K562 (cell line): Measurements from ENCODE around the gene DNAJC11. TPM values are rescaled to one million over a fixed set of nuclear protein-coding genes. Genes with fewer than 3 reads are reported as not detected.

Experiments
- CAMTA2 ChIP-seq: fragments of 250-450 bp; sonication (Bioruptor Pico); conservative IDR thresholded peaks from 2 replicates; pipeline ENCODE4 v1.5.1; 2022
- CHD1 ChIP-seq: fragments of 200-600 bp; sonication (generic); IDR thresholded peaks from one replicate; pipeline ENCODE4 v1.6.1; 2012; ENCODE audit warnings: mild to moderate bottlenecking, moderate library complexity, low read length, inconsistent platforms
- COPS2 ChIP-seq: fragments of 450-650 bp; conservative IDR thresholded peaks from 2 replicates; pipeline ENCODE4 v1.6.1; 2016; ENCODE audit warnings: mild to moderate bottlenecking, moderate library complexity
- E2F5 ChIP-seq: sonication (generic); formaldehyde crosslinking; IDR thresholded peaks from 2 replicates; pipeline ENCODE4 v1.8.0; 2022; ENCODE audit warnings: mild to moderate bottlenecking, missing genetic modification reagents
- ESRRA ChIP-seq: fragments of 450-650 bp; IDR thresholded peaks from 2 replicates; pipeline ENCODE4 v1.6.1; 2014; ENCODE audit warnings: low read depth, mild to moderate bottlenecking, moderate library complexity, borderline replicate concordance
- MAFF ChIP-seq: IDR thresholded peaks from 2 replicates; pipeline ENCODE4 v1.6.1; 2012; ENCODE audit warnings: low read length, improper control_type of control experiment
- NCOA1 ChIP-seq: fragments of 450-650 bp; IDR thresholded peaks from 2 replicates; pipeline ENCODE4 v1.6.1; 2016; ENCODE audit warnings: low read depth
- NCOA2 ChIP-seq, 2 experiments: fragments of 450-650 bp; IDR thresholded peaks; 2 replicates each; pipeline ENCODE4 v1.6.1; 2018; ENCODE audit warnings: mild to moderate bottlenecking in 2 of 2, moderate library complexity in 1 of 2; ENCODE audit not compliant: partially characterized antibody in 2 of 2
- NR4A1 ChIP-seq, 2 experiments: fragments of 250-450 bp in 1 of 2; fragments of 450-650 bp in 1 of 2; sonication (Bioruptor Pico) in 1 of 2; IDR thresholded peaks; 2 replicates each; pipeline versions ENCODE4 v1.4.0 to v1.6.1; 2016 to 2020; ENCODE audit warnings: mild to moderate bottlenecking in 2 of 2, missing compliant biosample characterization in 1 of 2, missing genetic modification characterization in 1 of 2, moderate library complexity in 1 of 2
- PTRF ChIP-seq: fragments of 450-650 bp; IDR thresholded peaks from 2 replicates; pipeline ENCODE4 v1.6.1; 2016; ENCODE audit warnings: mild to moderate bottlenecking, missing genetic modification characterization, missing compliant biosample characterization
- RB1 ChIP-seq: fragments of 450-650 bp; IDR thresholded peaks from 2 replicates; pipeline ENCODE4 v1.6.1; 2017; ENCODE audit warnings: low read depth, mild to moderate bottlenecking
- RFX5 ChIP-seq: IDR thresholded peaks from 2 replicates; pipeline ENCODE4 v1.6.1; 2011; ENCODE audit warnings: low read depth, mild to moderate bottlenecking, improper control_type of control experiment, low read length
- SAFB ChIP-seq: fragments of 200-400 bp; formaldehyde crosslinking; IDR thresholded peaks from 2 replicates; pipeline ENCODE4 v1.6.1; 2017; ENCODE audit warnings: low read depth, low read length, borderline replicate concordance
- SMAD1 ChIP-seq: fragments of 150-350 bp; IDR thresholded peaks from 2 replicates; pipeline ENCODE4 v1.6.1; 2014; ENCODE audit warnings: low read length, low read depth; ENCODE audit not compliant: partially characterized antibody
- SREBF2 ChIP-seq: sonication (generic); formaldehyde crosslinking; IDR thresholded peaks from 2 replicates; pipeline ENCODE4 v1.4.0; 2020; ENCODE audit warnings: mild to moderate bottlenecking, missing genetic modification reagents
- TRIM28 ChIP-seq: fragments of 450-650 bp; IDR thresholded peaks from 2 replicates; pipeline ENCODE4 v1.6.1; 2017
- USF1 ChIP-seq: sonication (generic); formaldehyde crosslinking; IDR thresholded peaks from 2 replicates; pipeline ENCODE4 v1.9.0; 2022; ENCODE audit warnings: mild to moderate bottlenecking, missing genetic modification reagents
- ZBTB1 ChIP-seq: sonication (generic); formaldehyde crosslinking; IDR thresholded peaks from 2 replicates; pipeline ENCODE4 v1.8.1; 2023; ENCODE audit warnings: missing genetic modification reagents, low read depth, mild to moderate bottlenecking, borderline replicate concordance
- ZNF175 ChIP-seq: fragments of 200-800 bp; sonication (Bioruptor generic); IDR thresholded peaks from 2 replicates; pipeline ENCODE4 v1.6.1; 2016; ENCODE audit warnings: low read depth, mild to moderate bottlenecking, missing genetic modification characterization, missing compliant biosample characterization
- ZNF584 ChIP-seq: fragments of 200-800 bp; sonication (Bioruptor generic); IDR thresholded peaks from 2 replicates; pipeline ENCODE4 v1.6.1; 2016; ENCODE audit warnings: low read depth, mild to moderate bottlenecking, missing genetic modification characterization, missing compliant biosample characterization
- ZNF780A ChIP-seq: fragments of 250-450 bp; sonication (Bioruptor Pico); IDR thresholded peaks from 2 replicates; pipeline ENCODE4 v1.5.0; 2021; ENCODE audit warnings: mild to moderate bottlenecking
- polyA plus RNA-seq, 8 experiments: library from polyadenylated mRNA; depleted of rRNA in 4 of 8; stranded (reverse) in 5 of 8; unstranded in 3 of 8; fragments of >200 nt; fragmentation: Nextera tagmentation in 2 of 8; fragmentation: Illumina TruSeq in 1 of 8; extraction: Ambion mirVana in 2 of 8; extraction: Trizol in 1 of 8; gene quantifications; 2 replicates each; pipeline versions ENCODE4 v1.2.1 to v1.2.3, GENCODE V29; 2011 to 2014; ENCODE audit warnings: inconsistent platforms in 1 of 8, missing spikeins in 1 of 8
- total RNA-seq, 7 experiments: library from RNA; depleted of rRNA in 6 of 7; stranded (reverse); fragments of >200 nt in 6 of 7; fragmentation: Illumina TruSeq in 2 of 7; extraction: Trizol in 2 of 7; gene quantifications; 2 replicates each; pipeline versions ENCODE4 v1.2.1 to v1.2.3, GENCODE V29; 2011 to 2021; ENCODE audit warnings: low replicate concordance in 1 of 7
- TF ChIP-seq, protein P1 (sequence below): sonication (generic); formaldehyde crosslinking; IDR thresholded peaks from 2 replicates; pipeline ENCODE4 v1.4.0; 2020; ENCODE audit warnings: mild to moderate bottlenecking, missing genetic modification reagents

Gene DNAJC11
- total and polyA plus RNA-seq, 9 of the 15 experiments (the other 6 are each of a cell fraction or from before 2014, with no cell fraction given) = 14.1 to 123 (median 76.6) TPM

DNA sequence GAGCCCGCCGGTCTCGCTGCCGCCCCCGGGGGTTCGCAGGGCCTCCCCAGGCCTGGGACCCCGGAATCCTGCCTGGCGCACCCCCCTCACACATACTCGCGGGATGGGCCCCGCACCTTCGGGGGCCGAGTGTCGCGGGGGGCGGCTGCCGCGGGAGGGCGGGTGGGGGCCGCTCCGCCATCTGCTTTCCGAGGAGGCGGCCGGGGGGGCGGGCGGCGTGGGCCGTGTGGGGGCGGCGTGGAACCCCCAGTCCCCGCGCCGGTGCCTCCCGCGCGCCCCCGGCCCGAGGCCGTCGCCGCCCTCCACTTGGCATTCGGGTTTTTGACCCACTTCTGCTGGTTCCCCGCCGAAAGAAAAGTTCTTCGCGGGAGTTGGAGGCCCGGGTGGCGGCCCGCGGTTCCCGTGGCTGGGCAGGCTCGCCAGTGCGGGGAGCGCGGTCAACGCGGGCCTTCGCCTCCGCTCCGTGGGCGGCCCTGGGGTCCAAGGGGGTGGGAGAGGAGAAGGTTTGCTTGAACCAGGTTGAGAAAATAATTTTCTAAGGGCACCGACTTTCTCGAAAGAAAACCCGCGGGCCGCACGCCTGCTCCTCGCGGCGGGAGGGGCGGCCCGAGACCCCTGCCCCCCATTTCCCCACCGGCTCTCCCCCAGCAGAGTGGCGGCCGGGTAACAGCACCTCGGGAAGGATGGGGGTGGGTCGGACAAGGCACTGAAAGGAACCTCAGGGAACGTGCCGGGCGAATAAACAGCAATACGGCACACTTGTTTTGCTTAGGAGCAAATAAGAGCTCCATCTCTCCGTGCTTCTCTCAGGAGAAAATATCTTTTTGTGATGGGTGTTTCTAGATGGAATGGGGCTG is 86.5 kb downstream of the DNAJC11 start (continued):
- TF ChIP-seq SMAD1 (no peak), RFX5 (no peak), COPS2 (no peak), NCOA1 (no peak), ZNF584 (CRISPR knock-in tag) (no peak), NR4A1 (CRISPR knock-in tag; IDR thresholded peaks at IDR 0.05) (no peak), NR4A1 (tag; IDR thresholded peaks at IDR 0.05) (no peak), CAMTA2 (no peak), ESRRA (no peak), SREBF2 (CRISPR knock-in tag) (no peak), PTRF (tag) (no peak), ZBTB1 (CRISPR knock-in tag) (peak; percentile 70), MAFF (no peak), RB1 (0 out of 2 replicates have a peak, but pooled peaks have one; percentile 26), USF1 (CRISPR knock-in tag) (no peak), NCOA2 (IDR thresholded peaks at IDR 0.05; ENCODE audit: partially characterized antibody in 2 of 2) (no peak), ZNF175 (CRISPR knock-in tag) (no peak), ZNF780A (CRISPR knock-in tag) (no peak), CHD1 (peak; percentile 62), TRIM28 (no peak), SAFB (peak; percentile 50; the same call in 1 of the 2 replicates), E2F5 (CRISPR knock-in tag) (no peak)
- TF ChIP-seq, protein P1, sequence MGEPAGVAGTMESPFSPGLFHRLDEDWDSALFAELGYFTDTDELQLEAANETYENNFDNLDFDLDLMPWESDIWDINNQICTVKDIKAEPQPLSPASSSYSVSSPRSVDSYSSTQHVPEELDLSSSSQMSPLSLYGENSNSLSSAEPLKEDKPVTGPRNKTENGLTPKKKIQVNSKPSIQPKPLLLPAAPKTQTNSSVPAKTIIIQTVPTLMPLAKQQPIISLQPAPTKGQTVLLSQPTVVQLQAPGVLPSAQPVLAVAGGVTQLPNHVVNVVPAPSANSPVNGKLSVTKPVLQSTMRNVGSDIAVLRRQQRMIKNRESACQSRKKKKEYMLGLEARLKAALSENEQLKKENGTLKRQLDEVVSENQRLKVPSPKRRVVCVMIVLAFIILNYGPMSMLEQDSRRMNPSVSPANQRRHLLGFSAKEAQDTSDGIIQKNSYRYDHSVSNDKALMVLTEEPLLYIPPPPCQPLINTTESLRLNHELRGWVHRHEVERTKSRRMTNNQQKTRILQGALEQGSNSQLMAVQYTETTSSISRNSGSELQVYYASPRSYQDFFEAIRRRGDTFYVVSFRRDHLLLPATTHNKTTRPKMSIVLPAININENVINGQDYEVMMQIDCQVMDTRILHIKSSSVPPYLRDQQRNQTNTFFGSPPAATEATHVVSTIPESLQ (CRISPR knock-in tag) = no peak
